B cell (primary cell): Measurements from ENCODE around the gene CA7.

Experiments
- CTCF ChIP-seq: fragments of 200-600 bp; IDR thresholded peaks from one replicate; pipeline ENCODE4 v1.8.0; 2022; ENCODE audit warnings: antibody characterized with exemption, mild to moderate bottlenecking
- EZH2 ChIP-seq: IDR thresholded peaks from 2 replicates; pipeline ENCODE4 v1.6.1; 2012; ENCODE audit warnings: borderline replicate concordance, low read depth, mild to moderate bottlenecking, moderate library complexity, low read length; ENCODE audit not compliant: insufficient read depth, poor library complexity, severe bottlenecking

- TF ChIP-seq EZH2: no peak
- no peak for TF ChIP-seq CTCF
These were observed 33.2 kb upstream of the CA7 start for GRCh38 chr16:66811043-66811442.
